GM19351 (cell line): ENCODE data around the gene ABCC2.
A peak's percentile ranks its signal among the peaks of the same experiment; 100 is the strongest.
"Not testable (repeated sequence)": the region's sequence is repeated elsewhere in the genome, so short reads cannot be mapped to it uniquely, and the experiment has no call there.

Experiments used
- ATAC-seq: cut with Tn5 transposase; IDR thresholded peaks from one replicate; pipeline ENCODE4 v1.9.1; 2021; ENCODE audit warnings: mild to moderate bottlenecking, moderate library complexity; ENCODE audit not compliant: unreplicated experiment

ABCC2 gene

DNA sequence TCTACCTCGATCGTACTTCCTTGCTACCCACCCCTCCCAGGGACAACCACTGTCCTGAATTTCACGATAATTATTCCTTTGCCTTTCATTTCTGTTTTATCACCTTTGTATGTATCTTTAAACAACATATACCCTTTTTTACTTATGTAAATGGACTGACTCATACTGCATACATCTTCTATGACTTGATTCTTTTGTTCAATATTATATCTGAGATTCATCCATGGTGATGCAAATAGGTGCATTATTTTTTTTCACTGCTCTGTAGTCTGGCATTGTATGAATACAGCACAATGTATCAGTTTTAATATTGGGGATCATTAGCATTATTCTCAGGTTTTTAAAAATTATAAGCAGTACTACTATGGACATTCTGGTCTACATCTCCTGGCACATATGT lies 69.4 kb downstream of the ABCC2 start:
- no peak for ATAC-seq

DNA sequence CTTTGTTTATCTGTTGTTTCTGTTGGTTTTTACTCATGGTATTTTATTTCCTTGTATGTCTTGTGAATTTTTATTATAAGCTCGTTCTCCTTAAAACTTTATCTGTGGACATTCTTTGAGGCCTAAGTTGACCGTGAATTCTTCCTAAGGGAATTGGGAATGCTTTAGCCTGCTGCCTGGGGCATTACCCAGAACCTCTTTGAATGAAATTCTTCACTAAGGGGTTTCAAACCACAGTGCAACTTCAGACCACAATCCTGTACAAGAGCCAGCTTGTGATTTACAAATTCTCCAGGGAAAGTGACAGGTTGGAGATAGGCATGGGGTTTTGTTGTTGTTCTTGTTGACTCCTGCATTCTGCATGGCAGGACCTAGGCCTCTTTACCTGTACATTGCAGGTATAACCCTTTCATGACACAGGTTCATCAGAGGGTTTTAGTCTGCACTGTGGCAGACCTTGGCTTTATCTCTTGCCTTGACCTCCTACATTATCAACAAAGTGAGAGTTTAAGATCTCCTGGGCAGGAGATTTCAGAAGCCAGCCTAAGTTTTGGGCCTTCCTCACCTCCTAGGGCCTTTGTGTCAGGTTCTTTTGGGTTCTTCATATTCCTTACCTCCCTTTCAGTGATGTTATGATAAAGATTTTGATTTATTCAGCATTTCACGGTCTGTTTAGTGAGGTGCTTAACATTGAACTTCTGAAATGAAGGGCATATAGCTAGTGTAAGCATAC lies 70.2 kb downstream of the ABCC2 start:
- ATAC-seq = no peak

DNA sequence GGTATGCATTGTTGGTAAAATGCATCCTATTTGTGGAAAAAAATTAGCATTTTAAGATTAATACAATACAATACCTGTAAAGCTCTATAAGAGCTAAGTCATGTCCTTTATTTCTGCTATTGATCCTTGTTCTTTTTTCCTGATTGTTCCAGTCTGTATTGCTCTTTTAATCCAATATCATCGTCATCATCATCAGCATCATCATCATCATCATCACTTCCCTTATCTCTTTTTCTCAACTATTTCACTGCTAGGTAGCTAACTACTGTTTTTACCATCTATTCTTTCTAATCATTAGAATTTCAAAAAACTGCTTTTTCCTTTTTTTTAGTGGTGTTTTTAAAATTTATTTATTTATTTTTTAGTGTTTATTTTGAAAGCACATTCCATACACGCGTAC lies 71.2 kb downstream of the ABCC2 start:
- ATAC-seq = no peak

DNA sequence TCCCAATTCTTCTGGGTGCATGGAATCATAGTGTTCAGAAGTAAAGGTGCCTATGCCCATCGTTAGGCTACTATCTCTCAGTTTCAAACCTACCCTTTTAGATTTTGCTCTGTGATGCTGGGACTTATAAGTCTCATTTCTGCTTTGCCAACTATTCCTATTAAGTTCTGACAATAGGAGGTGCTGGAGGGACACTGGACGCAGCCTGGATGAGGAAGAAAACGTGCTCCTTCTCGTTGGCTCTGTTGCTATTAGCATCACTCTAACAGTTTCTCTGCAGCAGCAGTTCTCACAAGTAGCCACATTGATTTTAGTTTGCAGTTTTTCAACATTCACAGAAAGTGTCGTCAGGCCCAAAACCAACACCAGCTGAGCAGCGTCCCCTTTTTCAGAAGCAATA lies 72.4 kb downstream of the ABCC2 start:
- ATAC-seq = no peak

DNA sequence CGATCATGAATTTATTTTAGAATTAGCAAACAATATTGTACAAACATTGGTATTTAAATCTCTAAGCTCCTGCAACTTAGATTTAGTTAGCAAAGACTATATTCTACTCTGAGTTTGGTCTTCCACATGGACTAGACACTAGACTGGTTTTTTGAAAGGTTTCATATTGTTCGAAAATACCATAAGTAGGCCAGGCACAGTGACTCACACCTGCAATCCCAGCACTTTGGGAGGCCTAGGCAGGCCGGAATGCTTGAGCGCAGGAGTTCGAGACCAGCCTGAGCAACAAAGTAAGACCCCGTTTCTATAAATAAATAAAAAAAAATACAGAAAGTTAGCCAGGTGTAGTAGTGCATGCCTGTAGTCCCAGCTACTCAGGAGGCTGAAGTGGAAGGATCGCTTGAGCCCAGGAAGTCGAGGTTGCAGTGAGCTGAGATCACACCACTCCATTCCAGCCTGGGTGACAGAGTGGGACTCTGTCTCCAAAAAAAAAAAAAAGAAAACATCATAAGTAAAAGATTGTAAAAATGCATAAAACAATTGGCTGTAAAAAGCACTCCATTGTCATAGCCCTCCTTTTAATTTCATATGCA lies 73.1 kb downstream of the ABCC2 start:
- ATAC-seq = no peak

DNA sequence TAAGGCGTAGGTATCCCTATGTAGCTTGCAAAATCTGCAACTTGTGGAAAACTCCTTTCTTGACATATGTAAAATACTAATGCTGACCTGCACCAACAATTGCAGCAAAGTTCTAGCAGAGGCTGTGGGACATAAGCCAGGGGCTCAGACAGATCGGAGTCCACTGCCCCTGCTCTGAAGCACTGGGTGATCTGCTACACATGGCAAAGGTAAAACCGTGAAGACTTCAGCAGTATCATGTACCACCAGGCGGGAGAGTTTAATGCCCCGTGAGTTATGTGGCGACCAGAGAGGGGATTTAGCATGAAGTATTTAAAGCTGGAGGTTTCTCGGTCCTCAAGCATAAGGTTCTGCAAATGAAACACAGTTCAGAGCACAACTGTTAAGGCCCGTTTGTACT lies 76.4 kb downstream of the ABCC2 start:
- no peak for ATAC-seq

DNA sequence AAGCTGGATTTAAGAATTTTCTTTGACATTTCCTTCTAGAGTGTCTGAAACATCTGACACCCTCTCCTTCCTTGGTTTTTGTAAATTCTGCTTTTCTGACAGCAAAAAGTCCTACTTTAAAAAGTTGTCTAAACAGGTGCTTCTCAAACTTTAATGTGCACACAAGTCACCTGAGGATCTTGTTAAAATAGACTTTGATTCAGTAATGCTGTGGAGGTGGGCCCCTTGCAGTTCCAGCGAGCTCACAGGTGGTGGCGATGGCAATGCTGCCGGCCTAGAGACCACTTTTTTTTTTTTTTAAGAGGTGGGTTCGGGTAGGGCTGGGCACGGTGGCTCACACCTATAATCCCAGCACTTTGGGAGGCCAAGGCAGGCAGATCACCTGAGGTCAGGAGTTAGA lies 77.1 kb downstream of the ABCC2 start:
- no peak for ATAC-seq

DNA sequence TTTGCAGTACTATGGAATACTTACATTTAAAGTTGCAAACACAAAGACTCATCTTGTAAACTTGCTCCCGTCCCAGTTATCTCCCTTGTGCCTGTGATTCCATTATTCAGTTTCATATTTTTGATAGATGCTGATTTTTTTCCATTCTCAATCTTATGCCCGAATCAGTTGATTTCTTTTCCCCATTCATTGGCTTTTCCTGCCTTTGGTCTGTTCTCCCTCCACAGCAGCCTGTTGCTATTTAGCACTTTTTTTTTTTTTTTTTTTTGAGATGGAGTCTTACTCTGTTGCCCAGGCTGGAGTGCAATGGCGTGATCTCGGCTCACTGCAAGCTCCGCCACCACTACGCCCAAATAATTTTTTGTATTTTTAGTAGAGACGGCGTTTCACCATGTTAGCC lies 78.0 kb downstream of the ABCC2 start:
- ATAC-seq = no peak

DNA sequence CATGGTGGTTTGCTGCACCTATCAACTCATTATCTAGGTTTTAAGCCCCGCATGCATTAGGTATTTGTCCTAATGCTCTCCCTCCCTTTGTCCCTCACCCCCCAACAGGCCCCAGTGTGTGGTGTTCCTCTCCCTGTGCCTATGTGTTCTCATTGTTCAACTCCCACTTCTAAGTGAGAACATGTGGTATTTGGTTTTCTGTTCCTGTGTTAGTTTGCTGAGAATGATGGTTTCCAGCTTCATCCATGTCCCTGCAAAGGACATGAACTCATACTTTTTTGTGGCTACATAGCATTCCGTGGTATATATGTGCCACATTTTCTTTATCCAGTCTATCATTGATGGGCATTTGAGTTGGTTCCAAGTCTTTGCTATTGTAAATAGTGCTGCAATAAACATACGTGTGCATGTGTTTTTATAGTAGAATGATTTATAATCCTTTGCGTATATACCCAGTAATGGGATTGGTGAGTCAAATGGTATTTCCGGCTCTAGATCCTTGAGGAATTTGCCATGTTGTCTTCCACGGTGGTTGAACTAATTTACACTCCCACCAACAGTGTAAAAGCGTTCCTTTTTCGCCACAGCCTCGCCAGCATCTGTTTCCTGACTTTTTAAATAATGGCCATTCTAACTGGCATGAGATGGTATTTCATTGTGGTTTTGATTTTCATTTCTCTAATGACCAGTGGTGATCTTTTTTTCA lies 81.2 kb downstream of the ABCC2 start:
- not testable (repeated sequence) for ATAC-seq

DNA sequence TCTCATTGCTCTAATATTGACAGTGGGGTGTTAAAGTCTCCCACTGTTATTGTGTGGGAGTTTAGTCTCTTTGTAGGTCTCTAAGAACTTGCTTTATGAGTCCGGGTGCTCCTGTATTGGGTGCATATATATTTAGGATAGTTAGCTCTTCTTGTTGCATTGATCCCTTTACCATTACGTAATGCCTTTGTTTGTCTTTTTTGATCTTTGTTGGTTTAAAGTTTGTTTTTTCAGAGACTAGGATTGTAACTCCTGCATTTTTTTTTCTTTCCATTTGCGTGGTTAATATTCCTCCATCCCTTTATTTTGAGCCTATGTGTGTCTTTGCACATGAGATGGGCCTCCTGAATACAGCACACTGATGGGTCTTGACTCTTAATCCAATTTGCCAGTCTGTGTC lies 84.8 kb downstream of the ABCC2 start:
- not testable (repeated sequence) for ATAC-seq

DNA sequence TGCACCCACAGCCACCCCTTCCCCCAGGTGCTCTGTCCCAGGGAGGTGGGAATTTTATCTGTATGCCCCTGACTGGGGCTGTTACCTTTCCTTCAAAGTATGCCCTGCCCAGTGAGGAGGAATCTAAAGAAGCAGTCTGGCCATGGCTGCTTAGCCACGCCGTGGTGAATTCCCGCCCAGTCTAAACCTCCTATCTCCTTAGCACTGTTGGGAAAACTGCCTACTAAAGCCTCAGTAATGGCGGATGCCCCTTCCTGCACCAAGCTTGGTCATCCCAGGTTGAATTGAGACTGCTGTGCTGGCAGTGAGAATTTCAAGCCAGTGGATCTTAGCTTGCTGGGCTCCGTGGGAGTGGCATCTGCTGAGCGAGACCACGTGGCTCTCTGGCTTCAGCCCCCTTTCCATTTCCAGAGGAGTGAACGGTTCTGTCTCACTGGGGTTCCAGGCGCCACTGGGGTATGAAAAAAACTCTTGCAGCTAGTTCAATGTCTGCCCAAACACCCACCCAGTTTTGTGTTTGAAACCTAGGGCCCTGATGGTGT lies 87.2 kb downstream of the ABCC2 start:
- no peak for ATAC-seq

DNA sequence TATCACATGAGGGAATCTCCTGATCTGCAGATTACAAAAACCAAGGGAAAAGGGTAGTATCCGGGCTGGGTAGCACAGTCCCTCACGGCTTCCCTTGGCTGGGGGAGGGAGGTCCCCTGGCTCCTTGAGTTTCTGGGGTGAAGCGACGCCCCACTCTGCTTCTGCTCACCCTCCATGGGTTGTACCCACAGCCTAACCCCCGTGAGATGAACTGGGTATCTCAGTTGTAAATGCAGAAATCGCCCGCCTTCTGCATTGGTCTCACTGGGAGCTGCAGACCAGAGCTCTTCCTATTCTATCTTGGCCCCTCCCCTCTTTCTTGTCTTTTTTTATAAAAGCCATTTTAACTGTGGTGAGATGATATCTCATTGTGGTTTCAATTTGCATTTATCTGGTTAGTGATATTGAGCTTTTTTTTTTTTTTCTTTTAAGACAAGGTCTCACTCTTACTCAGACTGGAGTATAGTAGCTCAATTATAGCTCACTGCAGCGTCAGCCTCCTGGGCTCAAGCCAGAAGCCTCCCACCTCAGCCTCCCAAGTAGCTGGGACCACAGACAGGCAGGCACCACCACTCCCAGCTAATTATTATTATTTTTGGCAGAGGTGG lies 87.8 kb downstream of the ABCC2 start:
- peak; percentile 68 for ATAC-seq

DNA sequence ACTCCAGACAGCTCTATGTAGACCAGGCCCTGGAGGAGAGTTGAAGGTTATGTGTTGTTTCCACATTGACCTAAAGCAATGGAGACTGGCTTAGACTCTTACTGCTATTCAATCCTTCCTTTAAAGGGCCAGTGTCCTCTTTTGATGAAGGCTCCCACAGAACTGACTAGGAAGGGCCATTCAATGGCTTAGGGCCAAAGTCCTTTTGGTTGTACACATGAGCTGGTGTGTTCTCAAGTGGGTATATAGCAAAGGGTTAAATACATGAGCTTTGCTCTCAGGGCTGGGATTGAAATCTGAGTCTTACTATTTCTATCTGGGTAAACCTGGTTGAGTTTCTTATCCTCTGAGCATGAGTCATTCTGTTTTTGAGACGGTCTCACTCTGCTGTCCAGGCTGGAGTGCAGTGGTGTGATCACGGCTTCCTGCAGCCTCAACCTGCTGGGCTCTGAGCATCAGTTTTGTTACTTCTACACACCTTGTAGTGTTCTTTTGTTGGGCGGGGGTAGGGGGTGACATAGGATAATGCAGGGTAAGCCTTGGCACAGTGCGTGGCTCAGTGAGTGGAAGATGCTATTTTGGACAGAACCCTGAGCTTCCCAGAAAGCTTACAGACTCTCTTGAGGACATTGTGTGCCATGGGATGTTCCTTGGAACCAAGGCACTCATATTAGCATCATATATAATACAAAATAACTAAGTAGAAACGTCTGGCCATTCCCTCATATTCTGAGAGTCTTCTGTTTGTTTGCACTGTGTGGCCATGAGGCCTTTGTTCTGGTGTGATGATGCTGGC lies 90.1 kb downstream of the ABCC2 start:
- ATAC-seq = no peak

DNA sequence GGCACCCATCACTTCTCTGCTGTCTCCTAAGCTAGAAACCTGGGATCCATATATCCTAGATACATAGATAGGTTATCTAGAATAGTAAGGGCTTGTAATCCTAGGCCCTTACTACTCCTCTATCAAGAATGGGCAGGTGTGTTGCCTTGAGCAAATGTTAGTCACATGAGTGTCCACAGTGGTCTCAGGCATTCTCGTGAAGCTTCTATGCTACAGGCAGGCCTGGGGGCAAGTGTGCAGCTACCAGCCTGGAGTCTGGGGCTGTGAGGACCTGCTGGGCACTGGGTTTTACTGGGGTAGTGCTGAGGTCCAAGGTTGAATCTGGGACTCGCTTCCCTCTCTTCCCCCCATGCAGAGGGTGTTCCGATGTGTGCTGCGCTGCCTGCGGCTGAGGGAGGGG lies 91.4 kb downstream of the ABCC2 start:
- ATAC-seq = no peak

DNA sequence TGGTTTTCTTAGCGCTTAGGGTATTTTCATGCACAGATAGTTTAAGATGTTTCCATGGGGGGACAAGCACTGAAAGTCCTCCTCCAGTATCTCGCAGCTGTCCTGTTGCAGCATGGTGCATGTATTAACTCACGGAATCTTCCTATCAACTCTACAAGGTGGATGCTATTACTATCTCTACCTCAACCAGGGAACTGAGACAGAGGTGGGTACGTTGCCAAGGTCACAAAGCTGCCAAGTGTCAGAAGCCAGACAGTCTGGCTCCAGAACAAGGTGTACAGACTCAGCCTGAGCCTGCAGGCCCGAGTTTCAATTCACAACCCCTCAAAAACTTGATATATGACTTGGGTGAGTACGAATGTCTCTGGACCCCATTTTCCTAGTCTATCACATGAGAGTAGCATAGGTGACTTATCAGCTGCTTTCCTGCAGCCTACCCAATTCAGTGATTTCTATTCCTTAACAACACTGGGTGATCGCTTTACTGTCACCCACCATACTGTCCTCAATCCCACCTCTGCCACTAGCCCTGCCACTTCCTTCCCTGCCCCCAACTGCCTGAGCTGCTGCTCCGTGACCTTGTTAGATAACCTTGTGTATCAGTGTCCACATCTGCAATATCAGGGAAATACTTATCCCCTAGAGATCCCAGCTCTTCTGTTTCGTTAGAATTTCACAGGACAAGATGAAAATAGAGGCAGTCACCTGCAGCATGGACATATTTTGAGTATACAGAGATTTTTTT lies 92.1 kb downstream of the ABCC2 start:
- ATAC-seq = no peak

DNA sequence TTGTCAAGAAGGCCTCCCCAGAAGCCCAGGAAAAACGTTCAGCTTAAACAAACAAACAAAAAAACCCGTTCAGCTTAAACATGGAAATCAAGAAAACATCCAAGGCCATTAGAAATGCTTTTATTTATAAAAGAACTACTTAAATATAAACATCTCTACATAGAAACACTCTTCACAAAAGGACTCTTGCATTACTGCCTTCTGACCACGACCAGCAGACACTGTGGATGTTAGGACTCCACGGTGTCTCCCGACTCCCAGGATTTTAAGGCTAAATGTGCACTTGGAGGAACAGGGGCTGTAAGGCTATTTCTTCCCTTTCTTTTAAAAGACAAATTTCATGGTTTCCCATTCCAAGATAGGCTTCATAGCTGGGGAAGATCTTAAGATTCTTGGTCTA lies 93.0 kb downstream of the ABCC2 start:
- no peak for ATAC-seq

DNA sequence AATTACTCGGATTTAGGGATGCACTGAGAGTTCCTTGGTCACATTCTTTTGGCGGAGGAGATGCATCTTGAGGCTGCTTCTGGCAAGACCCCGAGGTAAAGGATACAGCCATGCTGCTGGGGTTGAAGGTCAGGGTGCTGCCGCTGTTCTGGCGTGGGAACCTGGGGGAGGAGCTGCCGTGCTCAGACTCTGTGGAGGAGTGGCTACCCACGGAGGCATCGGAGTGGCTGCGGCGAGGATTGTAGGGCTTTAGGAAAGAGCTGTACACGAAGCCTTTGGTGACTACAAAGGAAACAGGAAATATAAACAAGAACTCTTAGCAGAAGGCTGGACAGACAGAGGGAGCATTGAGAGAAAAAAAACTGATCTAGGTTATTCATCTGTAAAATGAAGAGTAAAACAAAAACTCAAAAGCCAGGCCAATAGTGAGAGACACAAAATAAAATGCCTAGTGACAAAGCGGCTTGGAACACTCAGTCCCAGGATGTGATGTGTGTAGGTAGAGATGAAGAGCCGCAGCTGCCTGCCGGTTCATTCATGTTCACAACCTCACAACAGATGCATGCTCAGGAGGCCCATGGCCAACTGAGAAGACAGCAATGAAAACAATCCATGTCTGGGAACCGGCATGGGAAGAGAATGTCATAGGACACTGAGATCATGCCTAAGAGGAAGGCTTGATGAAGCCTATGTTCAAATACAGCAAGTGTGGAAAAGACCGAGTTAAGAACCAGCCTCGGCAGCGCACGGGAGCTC lies 97.8 kb downstream of the ABCC2 start:
- ATAC-seq = no peak

DNA sequence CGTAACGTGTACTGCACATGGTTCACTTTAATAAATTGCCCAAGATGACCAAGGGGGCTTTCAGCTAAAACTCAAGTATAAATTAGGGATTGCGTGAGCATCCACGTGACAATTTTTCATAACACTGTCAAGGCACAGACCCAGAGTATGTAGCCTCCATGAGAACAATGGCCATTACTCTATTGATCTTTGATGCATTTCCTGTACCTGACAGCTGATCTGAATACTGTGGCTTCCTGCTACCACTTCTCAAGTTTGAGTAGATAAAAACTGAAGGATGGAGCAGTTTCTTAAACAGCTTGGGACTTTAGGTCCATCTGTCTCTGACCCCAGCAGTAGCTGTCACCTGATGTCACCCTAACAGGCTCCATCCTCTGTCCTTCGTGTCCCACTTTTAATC lies 98.9 kb downstream of the ABCC2 start:
- ATAC-seq = no peak

DNA sequence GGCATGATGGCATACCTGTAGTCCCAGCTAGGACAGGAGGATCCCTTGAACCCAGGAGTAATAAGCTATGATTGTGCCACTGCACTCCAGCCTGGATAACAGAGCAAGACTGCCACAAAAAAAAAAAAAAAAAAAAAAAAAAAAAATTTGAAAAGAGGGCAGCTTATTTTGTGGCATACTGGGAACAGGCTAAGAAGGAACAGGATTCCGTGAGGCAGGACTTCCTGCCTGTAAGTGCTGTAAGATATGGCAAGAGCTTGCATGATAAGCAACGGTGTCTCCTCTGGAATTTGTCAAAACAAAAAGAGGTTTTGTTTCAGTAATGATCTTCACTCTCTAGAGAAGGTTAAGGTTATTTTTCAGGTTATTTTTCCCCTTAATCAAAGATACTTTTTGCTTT lies 101.1 kb downstream of the ABCC2 start:
- no peak for ATAC-seq
